Ureter (tissue), 1 donor: ENCODE data around the gene SAFB. TPM values are rescaled to one million over a fixed set of nuclear protein-coding genes. Genes with fewer than 3 reads are reported as not detected.
"Not testable (repeated sequence)": the region's sequence is repeated elsewhere in the genome, so short reads cannot be mapped to it uniquely, and the experiment has no call there.

ENCODE experiments used
- DNase-seq: peaks from one replicate; pipeline ENCODE4 v3.0.0-alpha.2; 2020; ENCODE audit warnings: low spot score
- total RNA-seq: library from RNA; stranded (reverse); gene quantifications from one replicate; pipeline ENCODE4 v1.2.4, GENCODE V29; 2023
- donor health status: DM: yes; HTN: yes; CAD: no.

SAFB gene
- total RNA-seq, 1 donor from 2014 or later, result 90.0 TPM

- DNase-seq, result no peak
Measured at GRCh38 chr19:5595129-5595528, 27.8 kb upstream of the SAFB start.

GRCh38 chr19:5595745-5596144 lies 27.1 kb upstream of the SAFB start:
- DNase-seq, result no peak

- no peak for DNase-seq
Measured at GRCh38 chr19:5600797-5601196, 22.1 kb upstream of the SAFB start.

- DNase-seq, result no peak
Measured at GRCh38 chr19:5603626-5604025, 19.3 kb upstream of the SAFB start.

- DNase-seq, result no peak
Measured at GRCh38 chr19:5605362-5605761, 17.5 kb upstream of the SAFB start.

GRCh38 chr19:5607318-5608275 lies 15.3 kb upstream of the SAFB start:
- no peak for DNase-seq

- DNase-seq, result no peak
Measured at GRCh38 chr19:5608291-5608690, 14.6 kb upstream of the SAFB start.

GRCh38 chr19:5608766-5609165 lies 14.1 kb upstream of the SAFB start:
- DNase-seq, result not testable (repeated sequence)

- DNase-seq, result no peak
Measured at GRCh38 chr19:5609881-5610448, 12.9 kb upstream of the SAFB start.

GRCh38 chr19:5612891-5613865 lies 9.7 kb upstream of the SAFB start:
- DNase-seq, result no peak

GRCh38 chr19:5615756-5616327 lies 7.0 kb upstream of the SAFB start:
- DNase-seq, result no peak

GRCh38 chr19:5617080-5617479 lies 5.8 kb upstream of the SAFB start:
- DNase-seq, result no peak

GRCh38 chr19:5618591-5618990 lies 4.3 kb upstream of the SAFB start:
- no peak for DNase-seq

- no peak for DNase-seq
Measured at GRCh38 chr19:5619946-5620345, 2.9 kb upstream of the SAFB start.

GRCh38 chr19:5621311-5621944 lies 1.5 kb upstream of the SAFB start:
- peak; percentile 60 for DNase-seq

- peak; percentile 58 for DNase-seq
Measured at GRCh38 chr19:5621945-5622464, 878 bp upstream of the SAFB start.

GRCh38 chr19:5623397-5624017 lies 624 bp downstream of the SAFB start:
- DNase-seq, result no peak

GRCh38 chr19:5624018-5624663 lies 1.3 kb downstream of the SAFB start:
- DNase-seq, result no peak

- DNase-seq, result no peak
Measured at GRCh38 chr19:5624741-5625278, 1.9 kb downstream of the SAFB start.

- no peak for DNase-seq
Measured at GRCh38 chr19:5625641-5626040, 2.8 kb downstream of the SAFB start.
